HG03558 (cell line): ENCODE measurements around the gene YOD1.

Experiments
- ATAC-seq: cut with Tn5 transposase; IDR thresholded peaks from one replicate; pipeline ENCODE4 v1.9.1; 2021; ENCODE audit warnings: moderate number of reproducible peaks; ENCODE audit not compliant: unreplicated experiment; ENCODE audit errors: extremely low read depth

YOD1 gene

GRCh38 chr1:207029701-207030521 lies 21.1 kb downstream of the YOD1 start:
- no peak for ATAC-seq

- ATAC-seq: no peak
Measured at GRCh38 chr1:207028884-207029650, 21.9 kb downstream of the YOD1 start.

GRCh38 chr1:207027921-207028320 lies 23.1 kb downstream of the YOD1 start:
- no peak for ATAC-seq

GRCh38 chr1:207027206-207027777 lies 23.7 kb downstream of the YOD1 start:
- ATAC-seq: no peak

- ATAC-seq: no peak
Measured at GRCh38 chr1:207026104-207026534, 24.9 kb downstream of the YOD1 start.

GRCh38 chr1:207025146-207025880 lies 25.7 kb downstream of the YOD1 start:
- no peak for ATAC-seq

- no peak for ATAC-seq
Measured at GRCh38 chr1:207024202-207025145, 26.5 kb downstream of the YOD1 start.

- ATAC-seq: no peak
Measured at GRCh38 chr1:207022996-207023679, 27.9 kb downstream of the YOD1 start.

- ATAC-seq: no peak
Measured at GRCh38 chr1:207021876-207022596, 29.0 kb downstream of the YOD1 start.

GRCh38 chr1:207021139-207021861 lies 29.7 kb downstream of the YOD1 start:
- ATAC-seq: no peak

GRCh38 chr1:207020709-207021107 lies 30.3 kb downstream of the YOD1 start:
- ATAC-seq: no peak

- no peak for ATAC-seq
Measured at GRCh38 chr1:207020065-207020708, 30.8 kb downstream of the YOD1 start.

- no peak for ATAC-seq
Measured at GRCh38 chr1:207019661-207020060, 31.3 kb downstream of the YOD1 start.

- no peak for ATAC-seq
Measured at GRCh38 chr1:207019161-207019560, 31.8 kb downstream of the YOD1 start.

GRCh38 chr1:207018707-207019106 lies 32.3 kb downstream of the YOD1 start:
- no peak for ATAC-seq

GRCh38 chr1:207017615-207018559 lies 33.1 kb downstream of the YOD1 start:
- ATAC-seq: no peak
